WTC11 (cell line): ENCODE data around the gene PPFIBP1. TPM values are rescaled to one million over a fixed set of nuclear protein-coding genes. Genes with fewer than 3 reads are reported as not detected.

Source experiments
- ATAC-seq: fragments of 200-7000 bp; cut with Tn5 transposase; 2 replicates; pipeline ENCODE4 v1.10.0; 2021; ENCODE audit warnings: mild to moderate bottlenecking, moderate library complexity
- CTCF ChIA-PET: fragments of 300-600 bp; sonication (Branson Sonifier 250); formaldehyde crosslinking; loops from one replicate; lab custom pipeline; 2021; ENCODE audit warnings: antibody characterized with exemption; lab: Charles Lee
- POLR2A ChIA-PET: fragments of 350-600 bp; sonication (Branson Sonifier 250); formaldehyde crosslinking; loops from one replicate; lab custom pipeline; 2021; ENCODE audit warnings: antibody characterized with exemption; lab: Charles Lee
- DNase-seq: peaks from one replicate; pipeline ENCODE4 v3.0.0; 2021; ENCODE audit warnings: low spot score
- H3K27ac Mint-ChIP-seq: 2 replicates; pipeline ENCODE4 v1.8.0; 2021; ENCODE audit warnings: mixed read lengths
- H3K27me3 Mint-ChIP-seq: 2 replicates; pipeline ENCODE4 v1.8.0; 2021; ENCODE audit warnings: low read depth, mild to moderate bottlenecking, moderate library complexity, mixed read lengths
- H3K36me3 Mint-ChIP-seq: 2 replicates; pipeline ENCODE4 v1.8.0; 2021; ENCODE audit warnings: mixed read lengths
- H3K4me1 Mint-ChIP-seq: 2 replicates; pipeline ENCODE4 v1.8.0; 2022; ENCODE audit warnings: mixed read lengths
- H3K4me3 Mint-ChIP-seq: 2 replicates; pipeline ENCODE4 v1.8.0; 2021; ENCODE audit warnings: mild to moderate bottlenecking, moderate library complexity, mixed read lengths
- H3K9me3 Mint-ChIP-seq: 2 replicates; pipeline ENCODE4 v1.8.0; 2021; ENCODE audit warnings: mixed read lengths
- AR ChIP-seq: fragments of 250-450 bp; sonication (Bioruptor Pico); IDR thresholded peaks from 2 replicates; pipeline ENCODE4 v1.9.0; 2021; ENCODE audit warnings: mild to moderate bottlenecking
- ATF6 ChIP-seq: sonication (generic); formaldehyde crosslinking; IDR thresholded peaks from 2 replicates; pipeline ENCODE4 v1.8.1; 2023; ENCODE audit warnings: mild to moderate bottlenecking, missing genetic modification reagents
- CREB1 ChIP-seq: sonication (generic); formaldehyde crosslinking; IDR thresholded peaks from 2 replicates; pipeline ENCODE4 v1.8.0; 2023; ENCODE audit warnings: mild to moderate bottlenecking, missing genetic modification reagents
- CREM ChIP-seq: sonication (generic); formaldehyde crosslinking; IDR thresholded peaks from 2 replicates; pipeline ENCODE4 v1.8.1; 2022; ENCODE audit warnings: mild to moderate bottlenecking, missing genetic modification reagents, moderate library complexity
- FOXJ3 ChIP-seq: sonication (generic); formaldehyde crosslinking; IDR thresholded peaks from 2 replicates; pipeline ENCODE4 v1.9.0; 2021; ENCODE audit warnings: missing genetic modification reagents, mild to moderate bottlenecking, borderline replicate concordance
- GABPB1 ChIP-seq: sonication (generic); formaldehyde crosslinking; IDR thresholded peaks from 2 replicates; pipeline ENCODE4 v1.8.1; 2023; ENCODE audit warnings: mild to moderate bottlenecking, missing genetic modification reagents
- GTF2I ChIP-seq: fragments of 250-450 bp; sonication (Bioruptor Pico); conservative IDR thresholded peaks from 2 replicates; pipeline ENCODE4 v1.4.0; 2021; ENCODE audit warnings: mild to moderate bottlenecking
- IRF2 ChIP-seq: sonication (generic); formaldehyde crosslinking; IDR thresholded peaks from 2 replicates; pipeline ENCODE4 v1.8.0; 2022; ENCODE audit warnings: low read depth, missing genetic modification reagents, borderline replicate concordance
- MXD4 ChIP-seq: fragments of 250-450 bp; sonication (Bioruptor Pico); IDR thresholded peaks from 2 replicates; pipeline ENCODE4 v1.8.0; 2021; ENCODE audit warnings: mild to moderate bottlenecking, moderate library complexity, borderline replicate concordance
- NFYB ChIP-seq: sonication (generic); formaldehyde crosslinking; conservative IDR thresholded peaks from 2 replicates; pipeline ENCODE4 v1.8.0; 2022; ENCODE audit warnings: low read depth, missing genetic modification reagents
- NR3C1 ChIP-seq: sonication (generic); formaldehyde crosslinking; conservative IDR thresholded peaks from 2 replicates; pipeline ENCODE4 v1.8.1; 2023; ENCODE audit warnings: low read depth, mild to moderate bottlenecking, missing genetic modification reagents
- OVOL2 ChIP-seq: fragments of 250-450 bp; sonication (Bioruptor Pico); IDR thresholded peaks from 2 replicates; pipeline ENCODE4 v1.9.0; 2021; ENCODE audit warnings: mild to moderate bottlenecking, borderline replicate concordance
- RORB ChIP-seq: fragments of 250-450 bp; sonication (Bioruptor Pico); IDR thresholded peaks from 2 replicates; pipeline ENCODE4 v1.9.0; 2021; ENCODE audit warnings: mild to moderate bottlenecking
- SOX15 ChIP-seq: fragments of 250-450 bp; sonication (Bioruptor Pico); IDR thresholded peaks from 2 replicates; pipeline ENCODE4 v1.9.0; 2021; ENCODE audit warnings: mild to moderate bottlenecking
- STAT6 ChIP-seq: sonication (generic); formaldehyde crosslinking; conservative IDR thresholded peaks from 2 replicates; pipeline ENCODE4 v1.8.1; 2023; ENCODE audit warnings: mild to moderate bottlenecking, low read depth, missing genetic modification reagents, moderate library complexity
- TCF7 ChIP-seq: sonication (generic); formaldehyde crosslinking; IDR thresholded peaks from 2 replicates; pipeline ENCODE4 v1.8.0; 2022; ENCODE audit warnings: mild to moderate bottlenecking, low read depth, missing genetic modification reagents, moderate library complexity
- TP53 ChIP-seq: sonication (generic); formaldehyde crosslinking; IDR thresholded peaks from 2 replicates; pipeline ENCODE4 v1.8.1; 2023; ENCODE audit warnings: mild to moderate bottlenecking, missing genetic modification reagents
- ZNF416 ChIP-seq: fragments of 250-450 bp; sonication (Bioruptor Pico); IDR thresholded peaks from 2 replicates; pipeline ENCODE4 v1.9.0; 2021; ENCODE audit warnings: mild to moderate bottlenecking, inconsistent platforms
- ZNF532 ChIP-seq: fragments of 250-450 bp; sonication (Bioruptor Pico); IDR thresholded peaks from 2 replicates; pipeline ENCODE4 v1.9.0; 2021; ENCODE audit warnings: mild to moderate bottlenecking, borderline replicate concordance
- total RNA-seq: library from RNA; stranded (reverse); gene quantifications from 3 replicates; pipeline ENCODE4 v1.2.3, GENCODE V29; 2021
- TF ChIP-seq, protein P1 (sequence below): fragments of 250-450 bp; sonication (Bioruptor Pico); IDR thresholded peaks from 2 replicates; pipeline ENCODE4 v2.1.2; 2022; ENCODE audit warnings: mild to moderate bottlenecking, moderate library complexity

The PPFIBP1 gene
- total RNA-seq, 1 experiment from 2014 or later, result 27.7 TPM

DNA sequence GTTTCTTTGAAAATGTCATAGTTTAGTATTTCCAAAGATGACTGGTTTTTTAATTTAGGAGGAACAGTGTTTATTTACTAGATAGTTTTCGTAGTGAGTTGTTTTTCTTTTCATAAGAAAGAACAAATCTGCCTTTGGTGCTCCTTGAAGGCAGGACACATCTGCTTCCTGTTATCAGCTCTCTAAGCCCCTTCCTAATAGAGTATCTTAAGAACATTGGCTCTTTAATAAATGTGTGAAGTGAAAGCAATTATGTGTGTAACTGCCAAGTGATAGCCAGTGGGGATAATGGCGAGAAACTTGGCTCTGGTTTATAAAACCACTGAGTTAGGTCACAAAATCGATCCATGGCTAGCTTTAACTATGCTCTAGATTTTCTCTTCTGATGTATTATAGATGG, 23.5 kb upstream of the PPFIBP1 start (continued):
- TF ChIP-seq ZNF532 (CRISPR knock-in tag), result no peak
- TF ChIP-seq GTF2I (CRISPR knock-in tag), result no peak
- TF ChIP-seq RORB, result no peak
- TF ChIP-seq CREM, result no peak
- TF ChIP-seq TCF7 (CRISPR knock-in tag), result no peak
- TF ChIP-seq TP53, result no peak
- TF ChIP-seq OVOL2 (CRISPR knock-in tag), result no peak
- TF ChIP-seq IRF2 (CRISPR knock-in tag), result no peak
- TF ChIP-seq NFYB (CRISPR knock-in tag), result no peak
- no peak for TF ChIP-seq SOX15
- no peak for TF ChIP-seq NR3C1 (CRISPR knock-in tag)
- TF ChIP-seq, protein P1, sequence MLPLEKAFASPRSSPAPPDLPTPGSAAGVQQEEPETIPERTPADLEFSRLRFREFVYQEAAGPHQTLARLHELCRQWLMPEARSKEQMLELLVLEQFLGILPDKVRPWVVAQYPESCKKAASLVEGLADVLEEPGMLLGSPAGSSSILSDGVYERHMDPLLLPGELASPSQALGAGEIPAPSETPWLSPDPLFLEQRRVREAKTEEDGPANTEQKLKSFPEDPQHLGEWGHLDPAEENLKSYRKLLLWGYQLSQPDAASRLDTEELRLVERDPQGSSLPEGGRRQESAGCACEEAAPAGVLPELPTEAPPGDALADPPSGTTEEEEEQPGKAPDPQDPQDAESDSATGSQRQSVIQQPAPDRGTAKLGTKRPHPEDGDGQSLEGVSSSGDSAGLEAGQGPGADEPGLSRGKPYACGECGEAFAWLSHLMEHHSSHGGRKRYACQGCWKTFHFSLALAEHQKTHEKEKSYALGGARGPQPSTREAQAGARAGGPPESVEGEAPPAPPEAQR (CRISPR knock-in tag), result no peak
- no peak for TF ChIP-seq GABPB1

- ATAC-seq (no peak), DNase-seq (no peak)
- TF ChIP-seq CREB1 (CRISPR knock-in tag), result no peak
- no peak for TF ChIP-seq AR (CRISPR knock-in tag)
- no peak for TF ChIP-seq ZNF416
- no peak for TF ChIP-seq STAT6
- no peak for TF ChIP-seq ATF6 (CRISPR knock-in tag)
- TF ChIP-seq MXD4 (CRISPR knock-in tag), result no peak
- no peak for TF ChIP-seq FOXJ3 (CRISPR knock-in tag)
- no peak for TF ChIP-seq CREM
- no peak overlapping the region for H3K4me3 Mint-ChIP-seq
- ChIA-PET CTCF (no interaction called here), POLR2A (no interaction called here)
- no peaks in the 10 kb centered on the region; the same call in 1 of the 2 replicates for H3K9me3 Mint-ChIP-seq
- H3K27ac Mint-ChIP-seq, result no peak overlapping the region
- H3K36me3 Mint-ChIP-seq, result no peaks in the 10 kb centered on the region
- H3K27me3 Mint-ChIP-seq, result peaks cover 4% of the 10 kb centered on the region; the same call in 1 of the 2 replicates
- H3K4me1 Mint-ChIP-seq, result 0 out of 2 replicates have a peak, but pooled peaks cover 3% of the 10 kb centered on the region
Observed at GRCh38 chr12:27502021-27502435, 22.0 kb upstream of the PPFIBP1 start.
